Progenitor cell of endocrine pancreas (in vitro differentiated cells): ENCODE data around the gene PCLAF. TPM values are rescaled to one million over a fixed set of nuclear protein-coding genes. Genes with fewer than 3 reads are reported as not detected.

Experiments
- DNase-seq: peaks from one replicate; pipeline ENCODE4 v3.0.0; 2021; ENCODE audit warnings: low spot score; ENCODE audit not compliant: unreplicated experiment
- H3K27ac Mint-ChIP-seq: 2 replicates; pipeline ENCODE4 v1.8.0; 2021; ENCODE audit warnings: mild to moderate bottlenecking, moderate library complexity, mixed read lengths
- H3K27me3 Mint-ChIP-seq: 2 replicates; pipeline ENCODE4 v1.8.0; 2021; ENCODE audit warnings: mixed read lengths
- H3K36me3 Mint-ChIP-seq: 2 replicates; pipeline ENCODE4 v1.8.0; 2022; ENCODE audit warnings: mixed read lengths; ENCODE audit not compliant: insufficient read depth
- H3K4me1 Mint-ChIP-seq: 2 replicates; pipeline ENCODE4 v1.8.0; 2021; ENCODE audit warnings: low read depth, mixed read lengths
- H3K4me3 Mint-ChIP-seq: 2 replicates; pipeline ENCODE4 v1.8.0; 2021; ENCODE audit warnings: low read depth, mild to moderate bottlenecking, moderate library complexity, mixed read lengths
- H3K9me3 Mint-ChIP-seq: 2 replicates; pipeline ENCODE4 v1.8.0; 2021; ENCODE audit warnings: low read depth, mixed read lengths
- CTCF ChIP-seq: fragments of 200-600 bp; sonication (generic); IDR thresholded peaks from one replicate; pipeline ENCODE4 v1.5.0; 2021; ENCODE audit warnings: antibody characterized with exemption, mild to moderate bottlenecking; ENCODE audit not compliant: unreplicated experiment
- total RNA-seq: library from RNA; stranded (reverse); gene quantifications from 2 replicates; pipeline ENCODE4 v1.2.1, GENCODE V29; 2021

PCLAF gene
- total RNA-seq, 1 donor from 2014 or later: 33.7 TPM

GRCh38 chr15:64361259-64361658 lies 20.0 kb downstream of the PCLAF start:
- TF ChIP-seq CTCF: no peak
- H3K4me3 Mint-ChIP-seq: no peak overlapping the region
- no peaks in the 10 kb centered on the region for H3K36me3 Mint-ChIP-seq

GRCh38 chr15:64356710-64357040 lies 24.6 kb downstream of the PCLAF start:
- Mint-ChIP-seq H3K4me3 (peak overlapping the region; percentile 97), H3K36me3 (no peaks in the 10 kb centered on the region), H3K9me3 (no peaks in the 10 kb centered on the region), H3K27me3 (no peaks in the 10 kb centered on the region), H3K4me1 (peaks cover 14% of the 10 kb centered on the region), H3K27ac (peak overlapping the region; percentile 95)
- TF ChIP-seq CTCF: no peak
- no peak for DNase-seq

More at GRCh38 chr15:64361259-64361658, 20.0 kb downstream of the PCLAF start:
- Mint-ChIP-seq H3K27me3 (no peaks in the 10 kb centered on the region), H3K27ac (no peak overlapping the region), H3K4me1 (peaks cover 5% of the 10 kb centered on the region), H3K9me3 (no peaks in the 10 kb centered on the region)
- no peak for DNase-seq

GRCh38 chr15:64355944-64356709 lies 25.1 kb downstream of the PCLAF start, which contains the start of gene CSNK1G1:
TSS of gene CSNK1G1 (minus strand) at chr15:64356173. CDS start at chr15:64300499, 55,674 bp downstream.
- H3K4me3 Mint-ChIP-seq: peak within 1 kb of the TSS; percentile 97
- peak; percentile 46 for TF ChIP-seq CTCF
- no peaks in the 10 kb centered on the region for H3K27me3 Mint-ChIP-seq

GRCh38 chr15:64355348-64355943 lies 25.8 kb downstream of the PCLAF start:
- H3K36me3 Mint-ChIP-seq: no peaks in the 10 kb centered on the region
- H3K27me3 Mint-ChIP-seq: no peaks in the 10 kb centered on the region
- DNase-seq: peak; percentile 22
- H3K4me3 Mint-ChIP-seq: peak overlapping the region; percentile 97
- peak overlapping the region; percentile 95 for H3K27ac Mint-ChIP-seq
- no peak for TF ChIP-seq CTCF
- no peaks in the 10 kb centered on the region for H3K9me3 Mint-ChIP-seq
- H3K4me1 Mint-ChIP-seq: peaks cover 14% of the 10 kb centered on the region

More at GRCh38 chr15:64355944-64356709, 25.1 kb downstream of the PCLAF start, which contains the start of gene CSNK1G1:
- peak; percentile 91 for DNase-seq
- no peaks in the 10 kb centered on the region for H3K36me3 Mint-ChIP-seq
- peak within 1 kb of the TSS; percentile 95 for H3K27ac Mint-ChIP-seq
- peaks cover 14% of the 10 kb centered on the region for H3K4me1 Mint-ChIP-seq
- H3K9me3 Mint-ChIP-seq: no peaks in the 10 kb centered on the region

- no peaks in the 10 kb centered on the region for H3K9me3 Mint-ChIP-seq
- no peak for TF ChIP-seq CTCF
- DNase-seq: no peak
- H3K4me1 Mint-ChIP-seq: peaks cover 14% of the 10 kb centered on the region
- H3K27ac Mint-ChIP-seq: peak overlapping the region; percentile 95
- H3K4me3 Mint-ChIP-seq: peak overlapping the region; percentile 97
- no peaks in the 10 kb centered on the region for H3K27me3 Mint-ChIP-seq
- no peaks in the 10 kb centered on the region for H3K36me3 Mint-ChIP-seq
Observed at GRCh38 chr15:64354688-64355344, 26.4 kb downstream of the PCLAF start.
